GM10248 (cell line): ENCODE data around the gene SPINK5.
"Not testable (repeated sequence)": the region's sequence is repeated elsewhere in the genome, so short reads cannot be mapped to it uniquely, and the experiment has no call there.

Experiments
- CTCF ChIA-PET: fragments of 300-600 bp; sonication (Branson Sonifier 250); formaldehyde crosslinking; extraction: SDS; loops from one replicate; lab custom pipeline; 2021; ENCODE audit warnings: antibody characterized with exemption; lab: Yijun Ruan, JAX
- POLR2A ChIA-PET: fragments of 350-650 bp; sonication (Branson Sonifier 250); formaldehyde crosslinking; extraction: SDS; loops from one replicate; lab custom pipeline; 2020; ENCODE audit warnings: antibody characterized with exemption; lab: Yijun Ruan, JAX
- DNase-seq: peaks from one replicate; pipeline ENCODE4 v3.0.0; 2012; ENCODE audit errors: extremely low spot score
- CTCF ChIP-seq: IDR thresholded peaks from 2 replicates; pipeline ENCODE4 v1.5.1; 2012; ENCODE audit warnings: mild to moderate bottlenecking, low read depth; ENCODE audit errors: extremely low read depth, missing control alignments, control extremely low read depth

SPINK5 gene

GRCh38 chr5:148033134-148033533 is 30.6 kb upstream of the SPINK5 start:
- DNase-seq: no peak
- ChIA-PET CTCF (no interaction called here), POLR2A (no interaction called here)
- no peak for TF ChIP-seq CTCF

- no peak for DNase-seq
- CTCF ChIA-PET: interaction anchor here (1.4 kb wide), 1 partner anchor 19 kb away, joined by 3 read pairs; no protein-coding TSS in a partner anchor
- no peak for TF ChIP-seq CTCF
- POLR2A ChIA-PET: no interaction called here
Measured at GRCh38 chr5:148035676-148036075, 28.1 kb upstream of the SPINK5 start.

- no peak for DNase-seq
- TF ChIP-seq CTCF: no peak
- POLR2A ChIA-PET: no interaction called here
- CTCF ChIA-PET: interaction anchor here (0.9 to 2.6 kb wide), 4 partner anchors 9 to 22 kb away, joined by 3 to 11 read pairs (median 3); no protein-coding TSS in a partner anchor
Measured at GRCh38 chr5:148042881-148043280, 20.9 kb upstream of the SPINK5 start.

- DNase-seq: no peak
- ChIA-PET POLR2A (no interaction called here), CTCF (interaction anchor here (0.9 to 2.6 kb wide), 3 partner anchors 8 to 21 kb away, joined by 3 to 11 read pairs (median 3); no protein-coding TSS in a partner anchor)
- TF ChIP-seq CTCF: no peak
Measured at GRCh38 chr5:148043705-148044104, 20.1 kb upstream of the SPINK5 start.

- DNase-seq, POLR2A ChIA-PET, CTCF ChIA-PET: not testable (repeated sequence)
Measured at GRCh38 chr5:148055160-148055559, 8.6 kb upstream of the SPINK5 start.

- ChIA-PET CTCF (interaction anchor here (2.3 kb wide), 1 partner anchor 9 kb away, joined by 7 read pairs; no protein-coding TSS in a partner anchor), POLR2A (no interaction called here)
- TF ChIP-seq CTCF: no peak
- DNase-seq: no peak
Measured at GRCh38 chr5:148060309-148060708, 3.5 kb upstream of the SPINK5 start.

GRCh38 chr5:148060881-148061280 is 2.9 kb upstream of the SPINK5 start:
- ChIA-PET POLR2A (no interaction called here), CTCF (interaction anchor here (2.3 kb wide), 1 partner anchor 9 kb away, joined by 7 read pairs; no protein-coding TSS in a partner anchor)
- TF ChIP-seq CTCF: no peak
- DNase-seq: no peak
